Lower leg skin (tissue), 3 donors: ENCODE results near the gene GPRIN1.

Source experiments
- POLR2A ChIP-seq, 2 donors: fragments of 450-650 bp; IDR thresholded peaks; one replicate each; pipeline ENCODE4 v1.6.1; 2016 to 2017; ENCODE audit warnings: antibody characterized with exemption in 2 of 2, mild to moderate bottlenecking in 1 of 2, moderate library complexity in 1 of 2
- TF ChIP-seq, protein P1 (sequence below), 3 donors: fragments of 450-650 bp; IDR thresholded peaks; one replicate each; pipeline ENCODE4 v1.5.1; 2016; ENCODE audit warnings: antibody characterized with exemption in 3 of 3, mild to moderate bottlenecking in 3 of 3, moderate library complexity in 2 of 3

DNA sequence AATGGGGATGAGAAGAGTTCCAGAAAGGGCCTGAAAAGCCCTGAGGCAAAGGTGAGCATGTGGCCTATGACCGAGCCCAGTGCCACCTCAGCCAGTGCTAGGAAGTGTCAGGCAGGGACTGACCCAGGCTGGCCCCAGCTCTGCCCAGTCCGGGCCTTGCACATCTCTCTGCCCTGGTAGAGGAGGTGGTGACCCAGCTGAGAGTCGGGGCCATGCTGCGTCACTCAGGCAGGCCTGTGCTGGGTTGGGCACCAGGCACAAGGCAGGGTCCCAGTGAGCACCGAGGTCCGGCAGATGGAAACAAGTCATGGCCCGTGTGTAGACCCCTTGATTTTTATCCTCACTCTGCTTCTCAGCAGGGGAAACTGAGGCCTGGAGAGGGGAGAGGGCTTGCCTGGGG, 60.1 kb downstream of the GPRIN1 start:
- no peak for TF ChIP-seq POLR2A (IDR thresholded peaks at IDR 0.05)
- TF ChIP-seq, protein P1, sequence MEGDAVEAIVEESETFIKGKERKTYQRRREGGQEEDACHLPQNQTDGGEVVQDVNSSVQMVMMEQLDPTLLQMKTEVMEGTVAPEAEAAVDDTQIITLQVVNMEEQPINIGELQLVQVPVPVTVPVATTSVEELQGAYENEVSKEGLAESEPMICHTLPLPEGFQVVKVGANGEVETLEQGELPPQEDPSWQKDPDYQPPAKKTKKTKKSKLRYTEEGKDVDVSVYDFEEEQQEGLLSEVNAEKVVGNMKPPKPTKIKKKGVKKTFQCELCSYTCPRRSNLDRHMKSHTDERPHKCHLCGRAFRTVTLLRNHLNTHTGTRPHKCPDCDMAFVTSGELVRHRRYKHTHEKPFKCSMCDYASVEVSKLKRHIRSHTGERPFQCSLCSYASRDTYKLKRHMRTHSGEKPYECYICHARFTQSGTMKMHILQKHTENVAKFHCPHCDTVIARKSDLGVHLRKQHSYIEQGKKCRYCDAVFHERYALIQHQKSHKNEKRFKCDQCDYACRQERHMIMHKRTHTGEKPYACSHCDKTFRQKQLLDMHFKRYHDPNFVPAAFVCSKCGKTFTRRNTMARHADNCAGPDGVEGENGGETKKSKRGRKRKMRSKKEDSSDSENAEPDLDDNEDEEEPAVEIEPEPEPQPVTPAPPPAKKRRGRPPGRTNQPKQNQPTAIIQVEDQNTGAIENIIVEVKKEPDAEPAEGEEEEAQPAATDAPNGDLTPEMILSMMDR (IDR thresholded peaks at IDR 0.05): no peak
